Muscle of leg (tissue), 11 donors: ENCODE data around the gene SLF2. TPM values are rescaled to one million over a fixed set of nuclear protein-coding genes. Genes with fewer than 3 reads are reported as not detected.

Source experiments
- DNase-seq: peaks from one replicate; pipeline ENCODE4 v3.0.0; 2013
- H3K27ac ChIP-seq: one replicate; pipeline ENCODE4 v1.5.1; 2013; ENCODE audit warnings: mild to moderate bottlenecking, low read length, control low read depth
- H3K27me3 ChIP-seq: one replicate; pipeline ENCODE4 v1.6.1; 2013; ENCODE audit warnings: low read length; ENCODE audit not compliant: control insufficient read depth, insufficient read depth
- H3K36me3 ChIP-seq: one replicate; pipeline ENCODE4 v1.6.1; 2013; ENCODE audit warnings: low read length; ENCODE audit not compliant: control insufficient read depth, insufficient read depth
- H3K4me1 ChIP-seq: one replicate; pipeline ENCODE4 v1.6.1; 2013; ENCODE audit warnings: low read length; ENCODE audit not compliant: control insufficient read depth, insufficient read depth
- H3K4me3 ChIP-seq: one replicate; pipeline ENCODE4 v1.5.1; 2013; ENCODE audit warnings: low read length, control low read depth
- H3K9me3 ChIP-seq: replicated peaks from 2 replicates; pipeline ENCODE4 v1.6.1; 2013; ENCODE audit warnings: low read depth, low read length; ENCODE audit not compliant: control insufficient read depth
- WGBS: methylation state at CpG from one replicate; pipeline ENCODE4 v1.1.5; 2013; ENCODE audit warnings: missing lambda C conversion rate; ENCODE audit not compliant: insufficient coverage; 5-methylcytosine and 5-hydroxymethylcytosine counted together
- polyA plus RNA-seq, 8 donors: library from polyadenylated mRNA; unstranded; fragments of 120-200 nt; gene quantifications; one replicate each; pipeline versions ENCODE4 v1.2.1 to v1.2.3, GENCODE V29; 2013; ENCODE audit warnings: inconsistent platforms in 1 of 8, low replicate concordance in 1 of 8; ENCODE audit not compliant: insufficient read length in 8 of 8, insufficient read depth in 1 of 8
- total RNA-seq: library from RNA; stranded (reverse); fragments of 120-200 nt; gene quantifications from one replicate; pipeline ENCODE4 v1.2.4, GENCODE V29; 2013

SLF2 gene
- total and polyA plus RNA-seq, 9 donors, result 59.1 to 113 (median 81.4) TPM

GRCh38 chr10:100913470-100913865, 705 bp downstream of the SLF2 start:
- H3K9me3 ChIP-seq, result no peaks in the 10 kb centered on the region
- 6% methylated on average over 2 of the region's 10 CpGs for WGBS
- H3K27ac ChIP-seq, result peak overlapping the region; percentile 98
- H3K4me3 ChIP-seq, result peak overlapping the region; percentile 96
- H3K36me3 ChIP-seq, result peaks cover 15% of the 10 kb centered on the region
- DNase-seq, result no peak
- no peaks in the 10 kb centered on the region for H3K27me3 ChIP-seq
- H3K4me1 ChIP-seq, result peaks cover 22% of the 10 kb centered on the region

GRCh38 chr10:100917071-100917470, 4.3 kb downstream of the SLF2 start:
- no CpG with 5 or more reads among the region's 3 CpGs for WGBS
- H3K4me1 ChIP-seq, result peaks cover 2% of the 10 kb centered on the region
- H3K9me3 ChIP-seq, result no peaks in the 10 kb centered on the region
- no peak overlapping the region for H3K27ac ChIP-seq
- no peak for DNase-seq
- H3K27me3 ChIP-seq, result no peaks in the 10 kb centered on the region
- H3K36me3 ChIP-seq, result peaks cover 34% of the 10 kb centered on the region
- no peak overlapping the region for H3K4me3 ChIP-seq

GRCh38 chr10:100923580-100923979, 10.8 kb downstream of the SLF2 start:
- no peak overlapping the region for H3K27ac ChIP-seq
- no peaks in the 10 kb centered on the region for H3K9me3 ChIP-seq
- no peaks in the 10 kb centered on the region for H3K27me3 ChIP-seq
- no peak for DNase-seq
- no peaks in the 10 kb centered on the region for H3K4me1 ChIP-seq
- no peak overlapping the region for H3K4me3 ChIP-seq
- H3K36me3 ChIP-seq, result peaks cover 49% of the 10 kb centered on the region

- no peaks in the 10 kb centered on the region for H3K9me3 ChIP-seq
- H3K4me3 ChIP-seq, result no peak overlapping the region
- DNase-seq, result no peak
- no peaks in the 10 kb centered on the region for H3K27me3 ChIP-seq
- WGBS, result no CpG with 5 or more reads among the region's 5 CpGs
- peaks cover 50% of the 10 kb centered on the region for H3K36me3 ChIP-seq
- H3K27ac ChIP-seq, result no peak overlapping the region
- H3K4me1 ChIP-seq, result no peaks in the 10 kb centered on the region
Measured at GRCh38 chr10:100927266-100927665, 14.5 kb downstream of the SLF2 start.

GRCh38 chr10:100928039-100928438, 15.3 kb downstream of the SLF2 start:
- no CpG with 5 or more reads among the region's 1 CpG for WGBS
- no peaks in the 10 kb centered on the region for H3K9me3 ChIP-seq
- H3K4me3 ChIP-seq, result no peak overlapping the region
- peaks cover 52% of the 10 kb centered on the region for H3K36me3 ChIP-seq
- H3K27ac ChIP-seq, result no peak overlapping the region
- no peak for DNase-seq
- H3K27me3 ChIP-seq, result no peaks in the 10 kb centered on the region
- H3K4me1 ChIP-seq, result no peaks in the 10 kb centered on the region

GRCh38 chr10:100930368-100930767, 17.6 kb downstream of the SLF2 start:
- Histone ChIP-seq H3K9me3 (no peaks in the 10 kb centered on the region), H3K4me3 (no peak overlapping the region), H3K27ac (no peak overlapping the region), H3K27me3 (no peaks in the 10 kb centered on the region), H3K4me1 (no peaks in the 10 kb centered on the region), H3K36me3 (peaks cover 44% of the 10 kb centered on the region)
- DNase-seq, result no peak

GRCh38 chr10:100934084-100934659, 21.4 kb downstream of the SLF2 start:
- H3K9me3 ChIP-seq, result no peaks in the 10 kb centered on the region
- no CpG with 5 or more reads among the region's 3 CpGs for WGBS
- H3K4me3 ChIP-seq, result no peak overlapping the region
- no peaks in the 10 kb centered on the region for H3K27me3 ChIP-seq
- peaks cover 47% of the 10 kb centered on the region for H3K36me3 ChIP-seq
- no peak overlapping the region for H3K27ac ChIP-seq
- no peak for DNase-seq
- H3K4me1 ChIP-seq, result no peaks in the 10 kb centered on the region

GRCh38 chr10:100939763-100940344, 27.1 kb downstream of the SLF2 start:
- H3K36me3 ChIP-seq, result peaks cover 47% of the 10 kb centered on the region

GRCh38 chr10:100942229-100942628, 29.5 kb downstream of the SLF2 start:
- peaks cover 46% of the 10 kb centered on the region for H3K36me3 ChIP-seq
- no CpG with 5 or more reads among the region's 3 CpGs for WGBS

More at GRCh38 chr10:100939763-100940344, 27.1 kb downstream of the SLF2 start:
- H3K27ac ChIP-seq, result no peak overlapping the region
- no peaks in the 10 kb centered on the region for H3K27me3 ChIP-seq
- DNase-seq, result no peak
- H3K4me1 ChIP-seq, result no peaks in the 10 kb centered on the region
- no peak overlapping the region for H3K4me3 ChIP-seq
- no peaks in the 10 kb centered on the region for H3K9me3 ChIP-seq

GRCh38 chr10:100943508-100943907, 30.7 kb downstream of the SLF2 start:
- H3K27ac ChIP-seq, result no peak overlapping the region
- no peak overlapping the region for H3K4me3 ChIP-seq
- H3K9me3 ChIP-seq, result no peaks in the 10 kb centered on the region
- DNase-seq, result no peak
- no peaks in the 10 kb centered on the region for H3K4me1 ChIP-seq
- H3K27me3 ChIP-seq, result no peaks in the 10 kb centered on the region
- peaks cover 49% of the 10 kb centered on the region for H3K36me3 ChIP-seq

More at GRCh38 chr10:100942229-100942628, 29.5 kb downstream of the SLF2 start:
- H3K27me3 ChIP-seq, result no peaks in the 10 kb centered on the region
- H3K27ac ChIP-seq, result no peak overlapping the region
- H3K4me3 ChIP-seq, result no peak overlapping the region
- DNase-seq, result no peak
- H3K9me3 ChIP-seq, result no peaks in the 10 kb centered on the region
- H3K4me1 ChIP-seq, result no peaks in the 10 kb centered on the region

- no peaks in the 10 kb centered on the region for H3K4me1 ChIP-seq
- DNase-seq, result no peak
- no peak overlapping the region for H3K27ac ChIP-seq
- H3K9me3 ChIP-seq, result no peaks in the 10 kb centered on the region
- no peak overlapping the region for H3K4me3 ChIP-seq
- no peaks in the 10 kb centered on the region for H3K27me3 ChIP-seq
- peaks cover 43% of the 10 kb centered on the region for H3K36me3 ChIP-seq
Measured at GRCh38 chr10:100945754-100946153, 33.0 kb downstream of the SLF2 start.
